SK-N-SH (cell line): Measurements from ENCODE around the gene C1S. TPM values are rescaled to one million over a fixed set of nuclear protein-coding genes. Genes with fewer than 3 reads are reported as not detected.

ENCODE experiments used
- CTCF ChIA-PET: fragments of 300-600, 350-600 bp; formaldehyde crosslinking; extraction: SDS; loops from one replicate; lab custom pipeline; 2021; lab: Yijun Ruan, JAX
- POLR2A ChIA-PET: fragments of 350-600 bp; sonication (Branson Sonifier 250); formaldehyde crosslinking; extraction: SDS; loops from one replicate; lab custom pipeline; 2020; ENCODE audit warnings: antibody characterized with exemption, inconsistent platforms; lab: Yijun Ruan, JAX
- DNase-seq: peaks from one replicate; pipeline ENCODE4 v3.0.0; 2012
- H2AFZ ChIP-seq: fragments of 200-600 bp; sonication (generic); 2 replicates; pipeline ENCODE4 v1.8.1; 2016; ENCODE audit warnings: antibody characterized with exemption, mild to moderate bottlenecking, low read depth
- H3F3A ChIP-seq: fragments of 200-600 bp; sonication (generic); replicated peaks from 2 replicates; pipeline ENCODE3; 2016; ENCODE audit warnings: antibody characterized with exemption, mild to moderate bottlenecking; ENCODE audit not compliant: insufficient read depth
- H3K27ac ChIP-seq, 2 experiments: fragments of 200-500 bp in 1 of 2; fragments of 200-600 bp in 1 of 2; sonication (Bioruptor generic) in 1 of 2; sonication (generic), shearing (Covaris generic) in 1 of 2; 2 replicates each; pipeline versions ENCODE4 v1.5.1 to v1.6.1; 2014 to 2016; ENCODE audit warnings: low read depth in 2 of 2, inconsistent platforms in 1 of 2, low read length in 1 of 2, mild to moderate bottlenecking in 1 of 2, mixed read lengths in 1 of 2
- H3K27me3 ChIP-seq: fragments of 200-600 bp; sonication (generic), shearing (Covaris generic); 2 replicates; pipeline ENCODE4 v1.6.1; 2016; ENCODE audit warnings: mixed run types; ENCODE audit not compliant: insufficient read depth
- H3K36me3 ChIP-seq, 2 experiments: fragments of 200-500 bp in 1 of 2; fragments of 200-600 bp in 1 of 2; sonication (Bioruptor generic) in 1 of 2; sonication (generic) in 1 of 2; replicated peaks in 1 of 2; 2 replicates each; pipeline versions ENCODE3 to v1.5.1; 2014 to 2016; ENCODE audit warnings: low read length in 1 of 2, mild to moderate bottlenecking in 1 of 2; ENCODE audit not compliant: insufficient read depth in 2 of 2, control insufficient read depth in 1 of 2
- H3K4me1 ChIP-seq, 2 experiments: fragments of 200-500 bp in 1 of 2; fragments of 200-600 bp in 1 of 2; sonication (Bioruptor generic) in 1 of 2; sonication (generic), shearing (Covaris generic) in 1 of 2; 2 replicates each; pipeline versions ENCODE4 v1.5.1 to v1.6.1; 2014 to 2016; ENCODE audit warnings: low read depth in 1 of 2, low read length in 1 of 2, mixed run types in 1 of 2; ENCODE audit not compliant: insufficient read depth in 2 of 2, control insufficient read depth in 1 of 2
- H3K4me2 ChIP-seq: fragments of 200-600 bp; sonication (generic), shearing (Covaris generic); 2 replicates; pipeline ENCODE4 v1.6.1; 2017; ENCODE audit warnings: mixed run types
- H3K4me3 ChIP-seq, 2 experiments: fragments of 200-500 bp in 1 of 2; fragments of 200-600 bp in 1 of 2; sonication (Bioruptor generic) in 1 of 2; sonication (generic), shearing (Covaris generic) in 1 of 2; 2 replicates each; pipeline versions ENCODE4 v1.5.1 to v1.8.1; 2014 to 2016; ENCODE audit warnings: low read depth in 2 of 2, inconsistent platforms in 1 of 2, low read length in 1 of 2, mild to moderate bottlenecking in 1 of 2, mixed read lengths in 1 of 2, moderate library complexity in 1 of 2
- H3K79me2 ChIP-seq: fragments of 200-600 bp; sonication (generic); 2 replicates; pipeline ENCODE4 v1.8.1; 2017; ENCODE audit warnings: mild to moderate bottlenecking; ENCODE audit not compliant: insufficient read depth
- H3K9ac ChIP-seq: fragments of 200-600 bp; sonication (generic); 2 replicates; pipeline ENCODE4 v1.6.1; 2017; ENCODE audit warnings: mixed run types
- H3K9me2 ChIP-seq: fragments of 200-600 bp; sonication (generic); 2 replicates; pipeline ENCODE4 v1.6.1; 2017; ENCODE audit warnings: mixed run types
- H3K9me3 ChIP-seq: fragments of 200-600 bp; sonication (generic); 2 replicates; pipeline ENCODE4 v1.6.1; 2017; ENCODE audit warnings: mixed run types, mild to moderate bottlenecking, moderate library complexity
- H4K20me1 ChIP-seq: fragments of 200-600 bp; sonication (generic); 2 replicates; pipeline ENCODE4 v1.6.1; 2017; ENCODE audit warnings: mild to moderate bottlenecking, mixed run types; ENCODE audit not compliant: insufficient read depth
- CTCF ChIP-seq: fragments of 200-600 bp; sonication (generic); IDR thresholded peaks from 2 replicates; pipeline ENCODE4 v1.6.1; 2017; ENCODE audit warnings: antibody characterized with exemption, mild to moderate bottlenecking, moderate library complexity
- ELF1 ChIP-seq: IDR thresholded peaks from 2 replicates; pipeline ENCODE4 v1.4.0; 2012
- FOSL2 ChIP-seq: IDR thresholded peaks from 2 replicates; pipeline ENCODE4 v1.4.0; 2012; ENCODE audit warnings: low read depth, mild to moderate bottlenecking, moderate library complexity, borderline replicate concordance
- FOXM1 ChIP-seq: IDR thresholded peaks from 2 replicates; pipeline ENCODE4 v1.4.0; 2012; ENCODE audit warnings: low read depth, mild to moderate bottlenecking
- GABPA ChIP-seq: IDR thresholded peaks from 2 replicates; pipeline ENCODE4 v1.4.0; 2012; ENCODE audit warnings: low read depth, mild to moderate bottlenecking
- IRF3 ChIP-seq: fragments of 150-350 bp; IDR thresholded peaks from 2 replicates; pipeline ENCODE4 v1.6.1; 2016; ENCODE audit warnings: mild to moderate bottlenecking, low read depth, low read length
- JUND ChIP-seq: IDR thresholded peaks from 2 replicates; pipeline ENCODE4 v1.4.0; 2012
- MAX ChIP-seq: IDR thresholded peaks from 2 replicates; pipeline ENCODE4 v1.4.0; 2012; ENCODE audit warnings: low read depth
- MEF2A ChIP-seq: IDR thresholded peaks from 2 replicates; pipeline ENCODE4 v1.4.0; 2012; ENCODE audit warnings: low read depth, borderline replicate concordance
- NRF1 ChIP-seq: IDR thresholded peaks from 2 replicates; pipeline ENCODE4 v1.6.1; 2012; ENCODE audit warnings: low read depth, mild to moderate bottlenecking, low read length
- PBX3 ChIP-seq: IDR thresholded peaks from 2 replicates; pipeline ENCODE4; 2012
- RAD21 ChIP-seq: IDR thresholded peaks from 2 replicates; pipeline ENCODE4 v1.6.1; 2012; ENCODE audit warnings: mild to moderate bottlenecking, low read length
- RCOR1 ChIP-seq: fragments of 150-350 bp; IDR thresholded peaks from 2 replicates; pipeline ENCODE4 v1.6.1; 2017; ENCODE audit warnings: antibody characterized with exemption, low read length
- RFX5 ChIP-seq: IDR thresholded peaks from 2 replicates; pipeline ENCODE4 v1.6.1; 2012; ENCODE audit warnings: mild to moderate bottlenecking, improper control_type of control experiment, low read length
- SIN3A ChIP-seq: IDR thresholded peaks from 2 replicates; pipeline ENCODE4 v1.6.1; 2012; ENCODE audit warnings: low read depth, mild to moderate bottlenecking, low read length, moderate library complexity, borderline replicate concordance
- SMC3 ChIP-seq: IDR thresholded peaks from 2 replicates; pipeline ENCODE4 v1.6.1; 2012; ENCODE audit warnings: low read depth, low read length, improper control_type of control experiment
- TAF1 ChIP-seq: IDR thresholded peaks from 2 replicates; pipeline ENCODE4 v1.6.1; 2012; ENCODE audit warnings: low read depth, mild to moderate bottlenecking, low read length, moderate library complexity, borderline replicate concordance
- TCF12 ChIP-seq: IDR thresholded peaks from 2 replicates; pipeline ENCODE4 v1.4.0; 2012
- TEAD4 ChIP-seq: IDR thresholded peaks from 2 replicates; pipeline ENCODE4 v1.4.0; 2012; ENCODE audit warnings: mild to moderate bottlenecking, borderline replicate concordance; ENCODE audit not compliant: insufficient read depth
- ZBTB33 ChIP-seq: IDR thresholded peaks from 2 replicates; pipeline ENCODE4 v1.4.0; 2012; ENCODE audit warnings: low read depth, borderline replicate concordance
- WGBS: methylation state at CpG from one replicate; pipeline ENCODE4 v1.1.6; 2017; ENCODE audit warnings: low lambda C conversion rate; 5-methylcytosine and 5-hydroxymethylcytosine counted together
- polyA plus RNA-seq, 3 experiments: library from polyadenylated mRNA; depleted of rRNA; stranded (reverse); fragments of >200 nt; gene quantifications; 2 replicates each; pipeline ENCODE4 v1.2.3, GENCODE V29; 2012

The C1S gene
- polyA plus RNA-seq, 1 of the 3 experiments (the other 2 are of a cell fraction) = 14.5 TPM

GRCh38 chr12:7015555-7016370 is 44.8 kb upstream of the C1S start:
- no peaks in the 10 kb centered on the region for H3K79me2 ChIP-seq
- H3K9me3 ChIP-seq = no peaks in the 10 kb centered on the region
- no peak overlapping the region for H3K4me3 ChIP-seq
- no peak for TF ChIP-seq TCF12
- TF ChIP-seq IRF3 = no peak
- no peak for TF ChIP-seq ZBTB33
- TF ChIP-seq FOSL2 = no peak
- TF ChIP-seq TAF1 = no peak
- no peak for TF ChIP-seq TEAD4
- no peak for TF ChIP-seq GABPA
- no peak for TF ChIP-seq NRF1
- no peak for TF ChIP-seq PBX3
- TF ChIP-seq MEF2A = no peak
- TF ChIP-seq FOXM1 = no peak
- no peak for TF ChIP-seq CTCF
- no peak for TF ChIP-seq SIN3A
- no peak for TF ChIP-seq MAX
- TF ChIP-seq JUND = no peak
- no peak for TF ChIP-seq RAD21
- no peak for TF ChIP-seq ELF1
- TF ChIP-seq RCOR1 = no peak
- no peak for TF ChIP-seq SMC3
- no peak for TF ChIP-seq RFX5
- TF ChIP-seq, all 33 proteins: peak for 0
- Histone ChIP-seq H3K4me2 (no peak overlapping the region), H3K27ac (no peak overlapping the region), H3F3A (peaks cover 5% of the 10 kb centered on the region), H3K36me3 (peaks cover 5 to 6% of the 10 kb centered on the region in 2 experiments), H3K4me1 (peaks cover 0 to 8% of the 10 kb centered on the region in 2 experiments; a peak in 2 of 4 replicates), H3K27me3 (no peaks in the 10 kb centered on the region), H3K9me2 (no peaks in the 10 kb centered on the region), H3K9ac (no peak overlapping the region), H4K20me1 (no peaks in the 10 kb centered on the region), H2AFZ (no peak overlapping the region)
- ChIA-PET POLR2A (no interaction called here), CTCF (interaction anchor here (1.0 kb wide), 2 partner anchors 10 to 71 kb away, joined by 3 read pairs; no protein-coding TSS in a partner anchor)
- DNase-seq = no peak
- WGBS = 91% methylated on average over 6 of the region's 6 CpGs
